OCI-LY1 (cell line): Measurements from ENCODE around the gene REEP6.

Experiments used
- EZH2 ChIP-seq: fragments of 200-600 bp; sonication (generic), shearing (Covaris generic); IDR thresholded peaks from 2 replicates; pipeline ENCODE4 v1.8.0; 2017; ENCODE audit warnings: borderline replicate concordance, mixed run types, mild to moderate bottlenecking, antibody characterized with exemption, low read length, moderate library complexity, mixed read lengths
- TF ChIP-seq, protein P1 (sequence below): fragments of 200-600 bp; sonication (generic), shearing (Covaris generic); IDR thresholded peaks from 2 replicates; pipeline ENCODE4 v1.5.1; 2017; ENCODE audit warnings: mild to moderate bottlenecking, antibody characterized with exemption, low read length, moderate library complexity, mixed read lengths

DNA sequence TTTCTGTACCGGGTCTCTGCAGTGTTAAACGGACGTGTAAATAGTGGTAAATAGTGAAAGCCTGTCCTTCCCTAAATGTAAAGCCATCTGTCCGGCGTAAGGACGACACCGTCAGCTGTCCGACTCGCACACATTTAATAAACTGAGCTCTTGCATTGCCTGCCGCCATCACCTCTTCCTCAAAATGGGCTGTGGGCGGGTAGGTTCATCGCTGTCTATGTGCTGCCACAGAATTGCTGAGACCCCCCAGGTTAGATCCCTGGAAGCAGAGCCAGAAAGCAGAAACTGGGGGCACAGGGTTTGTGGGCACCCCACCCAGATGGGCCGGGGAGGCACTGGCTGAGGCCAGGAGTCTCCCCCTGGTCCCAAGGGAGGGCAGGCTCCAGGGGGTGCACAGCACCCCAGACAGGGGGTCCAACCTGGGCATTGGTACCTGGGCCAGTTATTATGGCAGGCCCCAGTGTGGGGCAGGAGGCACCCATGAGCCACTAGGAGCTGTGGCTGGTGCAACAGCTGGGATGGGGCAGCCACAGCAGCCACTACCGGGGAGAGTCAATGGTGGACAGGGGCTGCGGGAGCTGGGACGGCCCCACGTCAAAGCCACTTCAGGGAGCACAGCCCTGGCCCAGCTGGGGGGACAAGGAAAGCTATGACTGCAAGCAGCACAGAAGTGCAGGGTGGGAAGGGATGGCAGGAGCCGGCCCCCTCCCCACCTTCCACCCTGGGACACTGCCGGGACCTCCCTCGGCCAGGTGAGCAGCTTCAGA is 17.7 kb upstream of the REEP6 start:
- TF ChIP-seq, protein P1, sequence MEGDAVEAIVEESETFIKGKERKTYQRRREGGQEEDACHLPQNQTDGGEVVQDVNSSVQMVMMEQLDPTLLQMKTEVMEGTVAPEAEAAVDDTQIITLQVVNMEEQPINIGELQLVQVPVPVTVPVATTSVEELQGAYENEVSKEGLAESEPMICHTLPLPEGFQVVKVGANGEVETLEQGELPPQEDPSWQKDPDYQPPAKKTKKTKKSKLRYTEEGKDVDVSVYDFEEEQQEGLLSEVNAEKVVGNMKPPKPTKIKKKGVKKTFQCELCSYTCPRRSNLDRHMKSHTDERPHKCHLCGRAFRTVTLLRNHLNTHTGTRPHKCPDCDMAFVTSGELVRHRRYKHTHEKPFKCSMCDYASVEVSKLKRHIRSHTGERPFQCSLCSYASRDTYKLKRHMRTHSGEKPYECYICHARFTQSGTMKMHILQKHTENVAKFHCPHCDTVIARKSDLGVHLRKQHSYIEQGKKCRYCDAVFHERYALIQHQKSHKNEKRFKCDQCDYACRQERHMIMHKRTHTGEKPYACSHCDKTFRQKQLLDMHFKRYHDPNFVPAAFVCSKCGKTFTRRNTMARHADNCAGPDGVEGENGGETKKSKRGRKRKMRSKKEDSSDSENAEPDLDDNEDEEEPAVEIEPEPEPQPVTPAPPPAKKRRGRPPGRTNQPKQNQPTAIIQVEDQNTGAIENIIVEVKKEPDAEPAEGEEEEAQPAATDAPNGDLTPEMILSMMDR: no peak
- TF ChIP-seq EZH2: no peak
